Activated CD4-positive, alpha-beta T cell treated with anti-CD3 and anti-CD28 coated beads, Interleukin-2, amount 10 ng/mL, durations not matched to agents 7 days and 5 days (primary cell): ENCODE measurements around the gene SMURF1. TPM values are rescaled to one million over a fixed set of nuclear protein-coding genes. Genes with fewer than 3 reads are reported as not detected.
"Not testable (repeated sequence)": the region's sequence is repeated elsewhere in the genome, so short reads cannot be mapped to it uniquely, and the experiment has no call there.

Experiments
- CTCF ChIA-PET: fragments of 350-600 bp; sonication (Branson Sonifier 250); formaldehyde crosslinking; loops from one replicate; lab custom pipeline; 2021; ENCODE audit warnings: antibody characterized with exemption; lab: Charles Lee
- POLR2A ChIA-PET: fragments of 350-600 bp; sonication (Branson Sonifier 250); formaldehyde crosslinking; loops from one replicate; lab custom pipeline; 2021; ENCODE audit warnings: antibody characterized with exemption; lab: Charles Lee
- DNase-seq: peaks from one replicate; pipeline ENCODE4 v3.0.0-alpha.2; 2020
- H3K27ac Mint-ChIP-seq: one replicate; pipeline ENCODE4 v1.8.0; 2021; ENCODE audit warnings: mild to moderate bottlenecking, moderate library complexity, mixed read lengths
- H3K27me3 Mint-ChIP-seq: one replicate; pipeline ENCODE4 v1.8.0; 2021; ENCODE audit warnings: mixed read lengths
- H3K36me3 Mint-ChIP-seq: one replicate; pipeline ENCODE4 v1.8.0; 2021; ENCODE audit warnings: low read depth, mixed read lengths
- H3K4me1 Mint-ChIP-seq: one replicate; pipeline ENCODE4 v1.8.0; 2021; ENCODE audit warnings: mixed read lengths
- H3K4me3 Mint-ChIP-seq: one replicate; pipeline ENCODE4 v1.8.0; 2021; ENCODE audit warnings: mild to moderate bottlenecking, moderate library complexity, mixed read lengths
- H3K9me3 Mint-ChIP-seq: one replicate; pipeline ENCODE4 v1.8.0; 2021; ENCODE audit warnings: mixed read lengths
- total RNA-seq, 2 experiments: library from RNA; stranded (reverse); gene quantifications; one replicate each; pipeline ENCODE4 v1.2.3, GENCODE V29; 2021

Gene SMURF1
- total RNA-seq, 2 experiments from 2014 or later = 12.6 to 14.2 TPM

DNA sequence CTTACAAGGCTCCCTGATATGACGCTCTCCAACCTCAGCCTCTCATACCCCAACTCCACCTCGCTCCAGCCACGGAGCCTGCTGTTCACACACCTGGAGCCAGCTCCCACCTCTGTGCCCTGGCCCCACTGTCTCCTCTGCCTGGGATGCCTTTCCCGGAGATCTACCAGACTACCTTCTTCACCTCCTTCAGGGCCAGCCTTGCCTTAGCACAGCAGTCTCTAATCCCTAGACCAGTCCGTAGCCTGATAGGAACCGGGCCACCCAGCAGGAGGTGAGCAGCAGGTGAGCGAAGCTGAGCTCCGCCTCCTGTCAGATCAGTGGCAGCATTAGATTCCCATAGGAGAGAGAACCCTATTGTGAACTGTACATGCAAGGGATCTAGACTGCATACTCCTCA lies 23.2 kb upstream of the SMURF1 start:
- H3K27ac Mint-ChIP-seq = no peak overlapping the region
- H3K4me3 Mint-ChIP-seq = no peak overlapping the region
- H3K4me1 Mint-ChIP-seq = no peaks in the 10 kb centered on the region
- POLR2A ChIA-PET = no interaction called here
- peaks cover 8% of the 10 kb centered on the region for H3K27me3 Mint-ChIP-seq
- DNase-seq = no peak
- no peaks in the 10 kb centered on the region for H3K9me3 Mint-ChIP-seq
- CTCF ChIA-PET = interaction anchor here (0.6 kb wide), 1 partner anchor 249 kb away, joined by 3 read pairs; no protein-coding TSS in a partner anchor
- H3K36me3 Mint-ChIP-seq = no peaks in the 10 kb centered on the region

DNA sequence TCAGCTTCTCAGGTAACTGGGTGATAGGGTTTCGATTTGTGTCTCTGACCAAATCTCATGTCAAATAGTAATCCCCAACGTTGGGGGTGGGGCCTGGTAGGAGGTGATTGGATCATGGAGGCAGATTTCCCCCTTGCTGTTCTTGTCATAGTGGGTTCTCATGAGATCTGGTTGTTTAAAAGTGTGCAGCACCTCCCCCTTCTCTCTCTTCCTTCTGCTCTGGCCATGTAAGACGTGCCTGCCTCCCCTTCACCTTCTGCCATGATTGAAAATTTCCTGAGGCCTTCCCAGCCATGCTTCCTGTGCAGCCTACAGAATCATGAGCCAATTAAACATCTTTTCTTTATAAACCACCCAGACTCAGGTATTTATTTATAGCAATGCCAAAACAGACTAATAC lies 21.9 kb upstream of the SMURF1 start:
- Mint-ChIP-seq H3K36me3 (no peaks in the 10 kb centered on the region), H3K27ac (no peak overlapping the region), H3K4me1 (no peaks in the 10 kb centered on the region), H3K27me3 (peaks cover 8% of the 10 kb centered on the region), H3K9me3 (no peaks in the 10 kb centered on the region), H3K4me3 (no peak overlapping the region)
- CTCF ChIA-PET = no interaction called here
- POLR2A ChIA-PET = no interaction called here
- no peak for DNase-seq

DNA sequence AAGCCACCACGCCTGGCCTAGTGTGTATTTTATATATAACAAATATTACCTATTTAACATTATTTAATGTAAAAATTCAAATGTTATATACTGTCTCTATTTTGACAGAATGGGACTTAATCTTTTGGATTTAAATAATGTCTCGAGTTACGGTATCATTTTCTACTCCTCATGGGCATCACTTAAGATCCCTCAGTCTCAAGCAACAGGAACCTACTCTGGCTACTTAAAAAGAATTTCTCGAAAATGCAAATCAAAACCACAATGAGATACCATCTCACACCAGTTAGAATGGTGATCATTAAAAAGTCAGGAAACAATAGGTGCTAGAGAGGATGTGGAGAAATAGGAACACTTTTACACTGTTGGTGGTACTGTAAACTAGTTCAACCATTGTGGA lies 19.8 kb upstream of the SMURF1 start:
- POLR2A ChIA-PET, H3K9me3 Mint-ChIP-seq, H3K4me3 Mint-ChIP-seq, CTCF ChIA-PET, H3K27me3 Mint-ChIP-seq, DNase-seq, H3K36me3 Mint-ChIP-seq, H3K4me1 Mint-ChIP-seq, H3K27ac Mint-ChIP-seq: not testable (repeated sequence)

GRCh38 chr7:99156649-99157048 lies 12.7 kb upstream of the SMURF1 start:
- H3K4me3 Mint-ChIP-seq = no peak overlapping the region
- DNase-seq = no peak
- H3K27me3 Mint-ChIP-seq = peaks cover 18% of the 10 kb centered on the region
- no peaks in the 10 kb centered on the region for H3K9me3 Mint-ChIP-seq
- H3K36me3 Mint-ChIP-seq = no peaks in the 10 kb centered on the region
- no peak overlapping the region for H3K27ac Mint-ChIP-seq
- ChIA-PET CTCF (no interaction called here), POLR2A (no interaction called here)
- H3K4me1 Mint-ChIP-seq = no peaks in the 10 kb centered on the region

GRCh38 chr7:99155211-99155610 lies 11.3 kb upstream of the SMURF1 start:
- DNase-seq = no peak
- POLR2A ChIA-PET = no interaction called here
- H3K36me3 Mint-ChIP-seq = no peaks in the 10 kb centered on the region
- H3K4me3 Mint-ChIP-seq = no peak overlapping the region
- H3K27me3 Mint-ChIP-seq = peaks cover 15% of the 10 kb centered on the region
- CTCF ChIA-PET = interaction anchor here (0.7 kb wide), 1 partner anchor 8 kb away, joined by 4 read pairs; no protein-coding TSS in a partner anchor
- H3K27ac Mint-ChIP-seq = no peak overlapping the region
- H3K4me1 Mint-ChIP-seq = no peaks in the 10 kb centered on the region
- no peaks in the 10 kb centered on the region for H3K9me3 Mint-ChIP-seq

DNA sequence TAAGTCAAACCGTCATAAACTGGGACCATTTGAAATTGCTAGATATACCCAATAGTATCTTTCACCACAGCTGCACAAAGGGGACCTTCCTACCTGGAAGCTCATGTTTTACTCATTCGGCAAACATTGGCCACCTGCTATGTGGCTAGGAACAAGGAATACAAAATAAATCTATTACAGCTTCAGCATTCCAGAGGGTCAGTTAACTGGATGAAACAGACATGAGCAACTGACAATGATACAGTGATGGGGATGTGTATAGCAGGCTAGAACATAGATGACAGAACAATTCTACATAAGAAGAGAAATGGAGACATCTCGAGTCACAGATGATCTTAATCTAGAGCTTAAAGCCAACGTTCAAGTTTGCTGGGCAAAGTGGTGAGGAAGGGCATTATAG lies 3.1 kb upstream of the SMURF1 start:
- H3K4me3 Mint-ChIP-seq = no peak overlapping the region
- peaks cover 3% of the 10 kb centered on the region for H3K27me3 Mint-ChIP-seq
- CTCF ChIA-PET = interaction anchor here (0.9 to 1.6 kb wide), 3 partner anchors 8 to 47 kb away, joined by 3 to 4 read pairs (median 4); no protein-coding TSS in a partner anchor

DNA sequence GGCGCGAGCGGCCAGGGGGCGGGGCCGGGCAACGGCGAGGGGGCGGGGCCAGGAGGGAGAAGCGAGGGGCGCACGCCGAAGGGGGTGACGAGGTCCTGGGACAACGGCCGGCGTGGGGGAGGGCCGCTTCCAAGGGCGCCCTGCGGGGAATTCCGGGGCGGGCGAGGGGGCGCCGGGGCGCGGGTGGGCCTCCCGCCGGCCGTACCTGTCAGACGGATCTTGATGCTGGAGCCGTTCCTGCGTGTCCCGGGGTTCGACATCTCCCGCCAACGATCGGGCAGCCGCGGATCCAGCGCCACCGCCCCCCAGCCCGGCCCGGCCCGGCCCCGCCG lies 421 bp downstream of the SMURF1 start:
- Mint-ChIP-seq H3K4me1 (peaks cover 43% of the 10 kb centered on the region), H3K27ac (peak overlapping the region; percentile 84)
- POLR2A ChIA-PET = no interaction called here

More for the DNA sequence above, 3.1 kb upstream of the SMURF1 start:
- Mint-ChIP-seq H3K9me3 (no peaks in the 10 kb centered on the region), H3K27ac (no peak overlapping the region), H3K36me3 (no peaks in the 10 kb centered on the region), H3K4me1 (peaks cover 14% of the 10 kb centered on the region)
- DNase-seq = no peak
- POLR2A ChIA-PET = no interaction called here

GRCh38 chr7:99142727-99143520 lies 984 bp downstream of the SMURF1 start:
- ChIA-PET CTCF (interaction anchor here (0.6 kb wide), 1 partner anchor 73 kb away, joined by 3 read pairs; no protein-coding TSS in a partner anchor), POLR2A (no interaction called here)
- peaks cover 44% of the 10 kb centered on the region for H3K4me1 Mint-ChIP-seq
- H3K27ac Mint-ChIP-seq = peak overlapping the region; percentile 84
- H3K9me3 Mint-ChIP-seq = no peaks in the 10 kb centered on the region
- peaks cover under 1% of the 10 kb centered on the region for H3K27me3 Mint-ChIP-seq
- peak; percentile 91 for DNase-seq
- peak overlapping the region; percentile 79 for H3K4me3 Mint-ChIP-seq
- H3K36me3 Mint-ChIP-seq = peaks cover 6% of the 10 kb centered on the region

More for the DNA sequence above, 421 bp downstream of the SMURF1 start:
- peaks cover 3% of the 10 kb centered on the region for H3K27me3 Mint-ChIP-seq
- DNase-seq = no peak
- CTCF ChIA-PET = interaction anchor here (0.6 kb wide), 1 partner anchor 73 kb away, joined by 3 read pairs; no protein-coding TSS in a partner anchor
- H3K4me3 Mint-ChIP-seq = peak overlapping the region; percentile 79
- no peaks in the 10 kb centered on the region for H3K9me3 Mint-ChIP-seq
- peaks cover 6% of the 10 kb centered on the region for H3K36me3 Mint-ChIP-seq

DNA sequence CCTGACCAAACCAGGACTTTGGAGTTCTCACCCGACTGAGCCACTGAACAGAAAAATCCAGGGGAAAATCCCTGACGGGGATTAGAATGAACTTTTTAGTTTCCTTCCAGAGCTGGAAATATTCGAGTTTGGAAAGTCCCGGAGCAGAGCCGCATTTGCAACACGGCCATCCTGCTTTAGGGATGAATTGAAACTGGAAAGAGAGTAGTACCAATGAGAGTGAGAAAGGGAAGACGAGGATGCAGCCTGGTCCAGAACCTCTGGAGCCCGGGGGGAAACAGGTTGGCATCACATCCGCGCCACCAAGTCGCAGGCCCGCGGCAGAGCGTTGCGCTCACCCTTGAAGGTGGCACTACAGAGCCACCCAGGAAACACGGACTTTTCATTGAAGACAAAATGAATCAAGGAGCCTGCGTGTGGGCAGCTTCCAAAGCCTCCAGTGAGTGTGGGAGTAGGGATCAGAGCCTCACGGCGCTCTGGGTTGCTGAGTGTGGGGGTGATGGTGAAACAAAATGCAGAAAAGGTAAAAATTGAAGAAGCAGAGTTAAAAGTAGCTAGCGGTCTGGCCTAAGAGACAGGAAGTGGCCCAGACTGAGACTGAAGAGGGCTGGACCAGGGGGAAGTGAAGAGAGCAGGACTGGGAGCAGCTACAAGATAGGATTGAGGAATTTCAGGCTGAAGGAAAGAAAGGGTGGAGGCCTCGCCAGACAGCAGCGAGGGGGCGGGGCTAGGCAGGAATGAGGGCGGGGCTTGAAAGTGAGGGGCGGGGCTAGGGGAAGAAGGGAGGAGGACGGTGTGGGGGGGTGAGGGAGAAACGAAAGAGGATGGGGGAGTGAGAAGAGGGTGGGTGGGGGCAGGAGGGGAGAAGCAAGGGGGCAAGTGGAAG lies 1.8 kb downstream of the SMURF1 start:
- POLR2A ChIA-PET = no interaction called here
- CTCF ChIA-PET = interaction anchor here (0.9 kb wide), 1 partner anchor 42 kb away, joined by 3 read pairs; no protein-coding TSS in a partner anchor
- Mint-ChIP-seq H3K27ac (peak overlapping the region; percentile 89), H3K4me1 (peaks cover 44% of the 10 kb centered on the region), H3K36me3 (peaks cover 6% of the 10 kb centered on the region), H3K4me3 (peak overlapping the region; percentile 79), H3K27me3 (no peaks in the 10 kb centered on the region), H3K9me3 (no peaks in the 10 kb centered on the region)
- DNase-seq = peak; percentile 66

GRCh38 chr7:99141334-99141733 lies 2.6 kb downstream of the SMURF1 start:
- no peak for DNase-seq
- H3K4me1 Mint-ChIP-seq = peaks cover 44% of the 10 kb centered on the region
- POLR2A ChIA-PET = no interaction called here

DNA sequence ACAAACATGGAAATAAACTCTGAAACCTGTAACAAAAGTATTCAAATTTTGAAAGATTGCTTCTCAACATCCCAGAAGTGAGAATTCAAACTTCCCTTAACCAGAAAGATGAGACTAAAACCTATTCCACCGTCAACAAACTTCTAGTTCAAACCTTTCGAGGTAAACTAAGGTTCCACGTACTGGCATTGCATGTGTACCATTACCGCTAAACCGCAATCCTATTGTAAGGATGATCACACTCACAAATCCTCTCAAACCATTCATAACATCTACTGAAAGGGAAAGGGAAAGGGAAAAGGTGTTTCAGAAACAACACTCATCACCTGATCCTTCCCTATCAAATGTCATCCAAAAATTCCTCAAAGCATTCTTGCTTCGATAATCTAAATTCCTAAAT lies 3.1 kb downstream of the SMURF1 start:
- no peak for DNase-seq
- Mint-ChIP-seq H3K9me3 (no peaks in the 10 kb centered on the region), H3K27me3 (no peaks in the 10 kb centered on the region), H3K36me3 (peaks cover 6% of the 10 kb centered on the region), H3K4me3 (no peak overlapping the region), H3K4me1 (peaks cover 44% of the 10 kb centered on the region), H3K27ac (peak overlapping the region; percentile 25)
- POLR2A ChIA-PET = no interaction called here
- CTCF ChIA-PET = no interaction called here

More at GRCh38 chr7:99141334-99141733, 2.6 kb downstream of the SMURF1 start:
- peak overlapping the region; percentile 79 for H3K4me3 Mint-ChIP-seq
- H3K27me3 Mint-ChIP-seq = no peaks in the 10 kb centered on the region
- peak overlapping the region; percentile 46 for H3K27ac Mint-ChIP-seq
- H3K9me3 Mint-ChIP-seq = no peaks in the 10 kb centered on the region
- H3K36me3 Mint-ChIP-seq = peaks cover 6% of the 10 kb centered on the region
- CTCF ChIA-PET = interaction anchor here (0.9 kb wide), 1 partner anchor 43 kb away, joined by 3 read pairs; no protein-coding TSS in a partner anchor

DNA sequence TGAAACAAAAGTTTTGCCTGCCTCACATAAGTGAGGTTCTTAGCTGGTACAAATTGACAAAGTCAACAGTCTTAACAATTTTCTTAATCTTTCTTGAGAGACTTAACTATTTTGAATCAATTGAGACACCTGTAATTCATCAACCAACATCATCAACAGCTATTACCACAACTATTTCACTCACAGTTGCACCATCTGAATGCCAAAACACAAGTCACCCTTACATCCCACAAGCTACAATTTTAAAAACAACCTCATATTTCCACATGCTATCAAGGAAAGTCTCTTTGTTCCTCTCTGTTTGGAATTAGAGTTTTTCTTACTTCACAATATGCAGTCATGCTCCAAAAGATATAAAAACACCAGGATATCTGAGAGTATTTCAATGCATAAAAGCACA lies 4.9 kb downstream of the SMURF1 start:
- Mint-ChIP-seq H3K4me3 (no peak overlapping the region), H3K9me3 (no peaks in the 10 kb centered on the region), H3K36me3 (peaks cover 6% of the 10 kb centered on the region), H3K27ac (no peak overlapping the region), H3K27me3 (no peaks in the 10 kb centered on the region), H3K4me1 (peaks cover 37% of the 10 kb centered on the region)
- DNase-seq = no peak
- ChIA-PET CTCF (interaction anchor here (0.8 kb wide), 1 partner anchor 15 kb away, joined by 3 read pairs; no protein-coding TSS in a partner anchor), POLR2A (no interaction called here)
